Endothelial cell (in vitro differentiated cells): Measurements from ENCODE around the gene CRYL1. TPM values are rescaled to one million over a fixed set of nuclear protein-coding genes. Genes with fewer than 3 reads are reported as not detected.

ENCODE experiments used
- DNase-seq: peaks from one replicate; pipeline ENCODE4 v3.0.0; 2021; ENCODE audit warnings: low spot score
- H3K27ac Mint-ChIP-seq: one replicate; pipeline ENCODE4 v1.8.0; 2021; ENCODE audit warnings: mixed read lengths, inconsistent platforms; ENCODE audit not compliant: unreplicated experiment
- H3K27me3 Mint-ChIP-seq: one replicate; pipeline ENCODE4 v1.8.0; 2021; ENCODE audit warnings: mild to moderate bottlenecking, moderate library complexity, mixed read lengths, inconsistent platforms; ENCODE audit not compliant: unreplicated experiment
- H3K36me3 Mint-ChIP-seq: one replicate; pipeline ENCODE4 v1.8.0; 2021; ENCODE audit warnings: mild to moderate bottlenecking, low read depth, mixed read lengths, inconsistent platforms; ENCODE audit not compliant: unreplicated experiment
- H3K4me1 Mint-ChIP-seq: one replicate; pipeline ENCODE4 v1.8.0; 2021; ENCODE audit warnings: mild to moderate bottlenecking, mixed read lengths, inconsistent platforms; ENCODE audit not compliant: unreplicated experiment
- H3K4me3 Mint-ChIP-seq: one replicate; pipeline ENCODE4 v1.8.0; 2021; ENCODE audit warnings: mild to moderate bottlenecking, mixed read lengths, inconsistent platforms; ENCODE audit not compliant: unreplicated experiment
- H3K9me3 Mint-ChIP-seq: one replicate; pipeline ENCODE4 v1.8.0; 2021; ENCODE audit warnings: mixed read lengths, inconsistent platforms; ENCODE audit not compliant: unreplicated experiment
- long read RNA-seq: library from polyadenylated mRNA; unstranded; transcript quantifications from one replicate; pipeline ENCODE4 v2.0.0, GENCODE V29; 2020; ENCODE audit not compliant: unreplicated experiment
- total RNA-seq: library from RNA; stranded (reverse); fragmentation: NEBNext Ultra II Directional; extraction: Animal tissue kit (Norgen Biotek cat#: 25700); gene quantifications from one replicate; pipeline ENCODE4 v1.2.1, GENCODE V29; 2021; ENCODE audit not compliant: unreplicated experiment
- TF ChIP-seq, protein P1 (sequence below): fragments of 200-600 bp; sonication (generic); IDR thresholded peaks from one replicate; pipeline ENCODE4 v1.5.0; 2021; ENCODE audit warnings: antibody characterized with exemption; ENCODE audit not compliant: unreplicated experiment

Gene CRYL1, protein sequence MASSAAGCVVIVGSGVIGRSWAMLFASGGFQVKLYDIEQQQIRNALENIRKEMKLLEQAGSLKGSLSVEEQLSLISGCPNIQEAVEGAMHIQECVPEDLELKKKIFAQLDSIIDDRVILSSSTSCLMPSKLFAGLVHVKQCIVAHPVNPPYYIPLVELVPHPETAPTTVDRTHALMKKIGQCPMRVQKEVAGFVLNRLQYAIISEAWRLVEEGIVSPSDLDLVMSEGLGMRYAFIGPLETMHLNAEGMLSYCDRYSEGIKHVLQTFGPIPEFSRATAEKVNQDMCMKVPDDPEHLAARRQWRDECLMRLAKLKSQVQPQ
- 4.8 TPM for total RNA-seq
- long read RNA-seq, partial matches to known transcripts: 1 of 4 reads
- long read RNA-seq, other reads (novel, unspliced or antisense): 0 of 4 reads

DNA sequence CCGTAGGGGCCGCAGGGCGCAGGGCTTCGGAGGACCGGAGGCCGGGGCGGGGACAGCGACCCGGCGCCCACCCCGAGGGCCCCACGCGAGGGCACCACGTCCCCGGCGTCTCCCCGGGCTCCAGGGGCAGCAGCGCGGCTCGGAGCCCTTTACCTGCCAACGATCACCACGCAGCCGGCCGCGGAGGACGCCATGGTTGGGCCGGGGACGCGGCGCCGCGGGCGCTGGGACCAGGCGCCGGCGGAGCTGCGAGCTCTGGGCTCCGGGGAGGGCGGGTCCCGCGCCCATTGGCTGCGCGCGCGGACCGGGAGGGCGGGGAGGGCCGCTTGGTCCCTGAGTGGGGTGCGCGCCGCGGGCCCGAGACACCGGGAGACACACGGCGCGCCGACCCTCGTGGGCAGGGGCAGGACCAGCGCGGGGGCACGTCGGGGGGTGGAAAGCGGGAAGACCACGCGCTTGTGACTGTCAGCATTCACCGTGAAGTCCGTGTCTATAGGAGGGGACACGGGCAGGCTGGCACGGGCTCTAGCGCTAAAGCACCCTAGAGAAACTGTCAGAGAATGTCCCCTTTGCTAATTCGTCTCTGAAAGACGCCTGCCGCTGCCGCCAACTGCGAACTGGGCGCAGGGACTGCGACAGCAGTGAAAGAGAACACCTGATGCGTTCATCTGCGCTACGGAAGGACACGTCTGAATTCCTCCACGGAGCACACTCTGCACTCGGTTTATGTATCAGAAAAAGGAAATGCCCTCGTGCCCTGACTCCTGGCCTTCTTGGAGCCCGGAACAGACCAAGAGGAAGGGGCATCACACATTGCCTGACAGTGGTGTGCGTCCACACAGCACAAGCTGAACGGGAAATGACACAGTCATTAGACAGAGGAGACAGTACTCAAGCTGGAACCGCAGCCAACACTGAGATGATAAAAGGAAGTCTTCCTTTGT, at the start of gene CRYL1:
Gene CRYL1 (minus strand): TSS at position 257 of the 944 bp plus-strand sequence. CDS start 63 bp downstream, at position 194.
- peak; percentile 59 for DNase-seq
- TF ChIP-seq, protein P1, sequence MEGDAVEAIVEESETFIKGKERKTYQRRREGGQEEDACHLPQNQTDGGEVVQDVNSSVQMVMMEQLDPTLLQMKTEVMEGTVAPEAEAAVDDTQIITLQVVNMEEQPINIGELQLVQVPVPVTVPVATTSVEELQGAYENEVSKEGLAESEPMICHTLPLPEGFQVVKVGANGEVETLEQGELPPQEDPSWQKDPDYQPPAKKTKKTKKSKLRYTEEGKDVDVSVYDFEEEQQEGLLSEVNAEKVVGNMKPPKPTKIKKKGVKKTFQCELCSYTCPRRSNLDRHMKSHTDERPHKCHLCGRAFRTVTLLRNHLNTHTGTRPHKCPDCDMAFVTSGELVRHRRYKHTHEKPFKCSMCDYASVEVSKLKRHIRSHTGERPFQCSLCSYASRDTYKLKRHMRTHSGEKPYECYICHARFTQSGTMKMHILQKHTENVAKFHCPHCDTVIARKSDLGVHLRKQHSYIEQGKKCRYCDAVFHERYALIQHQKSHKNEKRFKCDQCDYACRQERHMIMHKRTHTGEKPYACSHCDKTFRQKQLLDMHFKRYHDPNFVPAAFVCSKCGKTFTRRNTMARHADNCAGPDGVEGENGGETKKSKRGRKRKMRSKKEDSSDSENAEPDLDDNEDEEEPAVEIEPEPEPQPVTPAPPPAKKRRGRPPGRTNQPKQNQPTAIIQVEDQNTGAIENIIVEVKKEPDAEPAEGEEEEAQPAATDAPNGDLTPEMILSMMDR: no peak
- peaks cover 10% of the 10 kb centered on the region for H3K27me3 Mint-ChIP-seq
- H3K9me3 Mint-ChIP-seq: no peaks in the 10 kb centered on the region
- peak within 1 kb of the TSS; percentile 88 for H3K4me3 Mint-ChIP-seq
- H3K27ac Mint-ChIP-seq: peak within 1 kb of the TSS; percentile 43
- no peaks in the 10 kb centered on the region for H3K36me3 Mint-ChIP-seq
- peaks cover 9% of the 10 kb centered on the region for H3K4me1 Mint-ChIP-seq

DNA sequence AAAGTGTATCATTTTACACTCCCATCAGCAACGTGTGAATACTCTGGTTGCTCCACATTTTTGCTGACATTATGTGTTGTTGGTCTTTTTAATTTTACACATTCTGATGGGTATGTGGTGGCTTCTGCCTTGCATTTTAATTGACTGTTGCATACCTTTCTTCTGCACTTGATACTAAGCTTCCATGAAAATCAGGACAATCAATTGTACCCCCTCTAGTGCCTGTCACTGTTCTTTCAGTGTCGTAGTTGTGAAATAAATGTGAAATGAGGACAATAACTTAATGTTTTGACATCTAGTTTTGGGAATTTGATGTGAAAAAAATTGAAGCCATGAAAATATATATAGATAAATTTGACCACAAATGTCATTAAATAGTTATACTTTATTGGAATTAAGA, 48.0 kb upstream of the CRYL1 start:
- no peaks in the 10 kb centered on the region for H3K27me3 Mint-ChIP-seq
- TF ChIP-seq, protein P1: no peak
- no peaks in the 10 kb centered on the region for H3K4me1 Mint-ChIP-seq
- peaks cover 12% of the 10 kb centered on the region for H3K36me3 Mint-ChIP-seq
- no peak for DNase-seq
- H3K27ac Mint-ChIP-seq: no peak overlapping the region
- no peak overlapping the region for H3K4me3 Mint-ChIP-seq
- no peaks in the 10 kb centered on the region for H3K9me3 Mint-ChIP-seq

DNA sequence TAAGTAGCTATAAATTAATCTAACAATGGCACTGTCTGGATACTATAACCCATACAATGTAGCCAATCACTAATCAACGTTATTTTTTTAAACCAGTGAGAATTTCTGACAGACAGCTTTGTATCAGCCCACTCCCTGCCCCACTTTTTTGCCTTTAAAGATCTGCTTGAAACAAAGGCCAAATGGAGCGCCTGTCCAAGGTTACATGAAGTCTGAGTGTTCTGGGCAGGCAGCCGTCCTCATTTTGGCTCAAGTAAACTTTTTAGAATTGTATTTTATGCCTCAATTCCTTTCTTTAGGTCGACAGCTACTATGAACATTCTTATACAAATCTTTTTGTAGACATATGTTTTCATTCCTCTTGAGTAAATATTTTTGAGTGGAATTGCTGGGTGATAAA, 47.5 kb upstream of the CRYL1 start:
- H3K4me3 Mint-ChIP-seq: no peak overlapping the region
- no peaks in the 10 kb centered on the region for H3K27me3 Mint-ChIP-seq
- H3K9me3 Mint-ChIP-seq: no peaks in the 10 kb centered on the region
- peaks cover 9% of the 10 kb centered on the region for H3K36me3 Mint-ChIP-seq
- no peak for DNase-seq
- TF ChIP-seq, protein P1: no peak
- no peak overlapping the region for H3K27ac Mint-ChIP-seq
- H3K4me1 Mint-ChIP-seq: no peaks in the 10 kb centered on the region

DNA sequence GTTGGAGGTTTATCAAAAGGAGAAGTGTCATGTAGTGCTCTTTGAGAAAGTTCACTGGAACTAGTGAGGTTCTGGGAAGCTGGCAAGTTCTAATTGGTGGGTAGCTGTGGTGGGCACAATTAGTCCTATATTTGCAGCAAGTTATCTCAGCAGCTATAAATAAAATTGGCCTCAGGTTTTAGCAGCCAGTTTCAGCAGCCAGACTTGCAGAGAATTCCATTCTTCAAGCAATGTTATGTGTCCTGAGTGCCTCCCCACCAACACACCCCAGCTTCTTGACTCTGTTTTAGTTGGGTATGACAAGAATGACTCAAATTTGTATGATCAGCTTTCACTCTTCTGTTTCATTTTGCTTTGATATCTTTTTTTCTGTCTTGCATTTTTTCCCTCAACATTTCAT, 46.0 kb upstream of the CRYL1 start:
- TF ChIP-seq, protein P1: no peak
- Mint-ChIP-seq H3K36me3 (peaks cover 10% of the 10 kb centered on the region), H3K27ac (no peak overlapping the region), H3K4me3 (no peak overlapping the region), H3K4me1 (peaks cover 7% of the 10 kb centered on the region), H3K27me3 (peaks cover 5% of the 10 kb centered on the region), H3K9me3 (no peaks in the 10 kb centered on the region)
- no peak for DNase-seq
